ENCODE data around the gene AUNIP.

AUNIP gene

GRCh38 chr1:25836695-25837094 is 22.6 kb downstream of the AUNIP start:
- H3K27ac ChIP-seq, result no peak overlapping the region
- no peak for TF ChIP-seq ZFX (IDR thresholded peaks at IDR 0.05; ENCODE audit: borderline replicate concordance)
- TF ChIP-seq CTCF (IDR thresholded peaks at IDR 0.05), result no peak

GRCh38 chr1:25834894-25835293 is 24.4 kb downstream of the AUNIP start:
- H3K27ac ChIP-seq, result no peak overlapping the region
- no peak for TF ChIP-seq ZFX (IDR thresholded peaks at IDR 0.05; ENCODE audit: borderline replicate concordance)
- TF ChIP-seq CTCF (IDR thresholded peaks at IDR 0.05), result no peak

- H3K27ac ChIP-seq, result no peak overlapping the region
- TF ChIP-seq CTCF (IDR thresholded peaks at IDR 0.05), result no peak
- TF ChIP-seq ZFX (IDR thresholded peaks at IDR 0.05; ENCODE audit: borderline replicate concordance), result no peak
These were observed 26.1 kb downstream of the AUNIP start for GRCh38 chr1:25833158-25833557.

- no peak for TF ChIP-seq ZFX (IDR thresholded peaks at IDR 0.05; ENCODE audit: borderline replicate concordance)
- TF ChIP-seq CTCF (IDR thresholded peaks at IDR 0.05), result no peak
These were observed 26.8 kb downstream of the AUNIP start for GRCh38 chr1:25832336-25833037.

GRCh38 chr1:25831569-25832196 is 27.6 kb downstream of the AUNIP start:
- H3K27ac ChIP-seq, result peak overlapping the region; percentile 3; the same call in 1 of the 2 replicates
- no peak for TF ChIP-seq CTCF (IDR thresholded peaks at IDR 0.05)
- TF ChIP-seq ZFX (IDR thresholded peaks at IDR 0.05; ENCODE audit: borderline replicate concordance), result no peak

More at GRCh38 chr1:25832336-25833037, 26.8 kb downstream of the AUNIP start:
- 0 out of 2 replicates have a peak overlapping the region, but pooled peaks have one; percentile 3 for H3K27ac ChIP-seq

GRCh38 chr1:25829046-25829445 is 30.2 kb downstream of the AUNIP start:
- TF ChIP-seq CTCF (IDR thresholded peaks at IDR 0.05) (no peak), ZFX (IDR thresholded peaks at IDR 0.05; ENCODE audit: borderline replicate concordance) (no peak)
- no peak overlapping the region for H3K27ac ChIP-seq

GRCh38 chr1:25828491-25828890 is 30.8 kb downstream of the AUNIP start:
- H3K27ac ChIP-seq, result no peak overlapping the region
- TF ChIP-seq ZFX (IDR thresholded peaks at IDR 0.05; ENCODE audit: borderline replicate concordance) (no peak), CTCF (IDR thresholded peaks at IDR 0.05) (no peak)
